Activated CD8-positive, alpha-beta T cell treated with anti-CD3 and anti-CD28 coated beads, Interleukin-2, amount 10 ng/mL, durations not matched to agents 7 days and 5 days (primary cell): ENCODE measurements around the gene DHRS11. TPM values are rescaled to one million over a fixed set of nuclear protein-coding genes. Genes with fewer than 3 reads are reported as not detected.
A peak's percentile ranks its signal among the peaks of the same experiment; 100 is the strongest.

Source experiments
- ATAC-seq: fragments of 150-1000 bp; cut with Tn5 transposase; one replicate; pipeline ENCODE4 v1.10.0; 2021; ENCODE audit warnings: moderate library complexity
- CTCF ChIA-PET: fragments of 350-600 bp; sonication (Branson Sonifier 250); formaldehyde crosslinking; loops from one replicate; lab custom pipeline; 2021; ENCODE audit warnings: antibody characterized with exemption; lab: Charles Lee
- POLR2A ChIA-PET: fragments of 350-600 bp; sonication (Branson Sonifier 250); formaldehyde crosslinking; loops from one replicate; lab custom pipeline; 2021; ENCODE audit warnings: antibody characterized with exemption; lab: Charles Lee
- DNase-seq: peaks from one replicate; pipeline ENCODE4 v3.0.0-alpha.2; 2020
- H3K27ac Mint-ChIP-seq: one replicate; pipeline ENCODE4 v1.8.0; 2021; ENCODE audit warnings: mild to moderate bottlenecking, mixed read lengths
- H3K27me3 Mint-ChIP-seq: one replicate; pipeline ENCODE4 v1.8.0; 2021; ENCODE audit warnings: low read depth, mixed read lengths
- H3K36me3 Mint-ChIP-seq: one replicate; pipeline ENCODE4 v1.8.0; 2021; ENCODE audit warnings: low read depth, mixed read lengths
- H3K4me1 Mint-ChIP-seq: one replicate; pipeline ENCODE4 v1.8.0; 2021; ENCODE audit warnings: low read depth, mixed read lengths
- H3K4me3 Mint-ChIP-seq: one replicate; pipeline ENCODE4 v1.8.0; 2021; ENCODE audit warnings: mild to moderate bottlenecking, mixed read lengths
- H3K9me3 Mint-ChIP-seq: one replicate; pipeline ENCODE4 v1.8.0; 2022; ENCODE audit warnings: mixed read lengths; ENCODE audit not compliant: insufficient read depth
- total RNA-seq, 2 experiments: library from RNA; stranded (reverse); gene quantifications; one replicate each; pipeline ENCODE4 v1.2.3, GENCODE V29; 2021

The DHRS11 gene
- total RNA-seq, 2 experiments from 2014 or later = 4.7 to 5.0 TPM

DNA sequence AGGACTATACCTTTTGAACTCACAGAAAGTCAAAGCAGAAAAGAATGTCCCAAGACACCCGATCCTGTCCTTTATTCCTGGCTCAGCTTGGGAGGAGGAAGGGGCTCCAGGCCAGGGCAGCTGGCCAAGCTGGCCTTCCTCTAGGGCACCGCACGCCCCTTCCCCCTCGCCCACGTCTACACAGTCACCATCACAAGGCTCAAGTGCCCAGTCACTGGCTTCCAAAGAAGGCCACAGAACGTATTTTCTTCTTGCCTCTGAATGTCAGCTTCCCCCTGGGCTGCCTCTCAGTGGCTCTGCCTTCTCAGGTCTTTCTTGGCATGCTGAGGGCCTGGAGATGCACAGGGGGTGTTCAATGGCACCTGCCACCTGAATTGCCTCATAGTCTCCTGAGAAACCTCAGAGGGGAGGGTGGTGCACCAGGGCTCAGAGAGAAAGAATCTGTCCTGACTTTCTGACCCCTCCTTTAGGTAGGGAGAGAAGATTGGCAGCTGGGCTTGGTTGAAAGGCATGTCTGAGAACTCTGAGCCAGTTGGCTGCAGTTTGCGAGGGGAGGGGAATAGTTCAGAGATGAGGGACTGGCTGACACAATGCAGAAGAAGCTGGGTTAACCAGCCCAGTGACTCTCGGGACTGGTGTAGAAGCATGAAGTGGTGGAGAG is 2.1 kb downstream of the DHRS11 start:
- DNase-seq (no peak), ATAC-seq (no peak)
- no peak overlapping the region for H3K4me3 Mint-ChIP-seq
- H3K27ac Mint-ChIP-seq = no peak overlapping the region
- H3K9me3 Mint-ChIP-seq = no peaks in the 10 kb centered on the region
- ChIA-PET CTCF (interaction anchor here (8.6 kb wide), 1 partner anchor 9 kb away, joined by 70 read pairs; the partner anchor contains the start of gene MRM1), POLR2A (interaction anchor here (0.6 to 3.6 kb wide), 3 partner anchors 8 to 48 kb away, joined by 3 to 22 read pairs (median 4); partner anchors contain the start of gene MRM1)
- H3K27me3 Mint-ChIP-seq = no peaks in the 10 kb centered on the region
- H3K4me1 Mint-ChIP-seq = peaks cover 44% of the 10 kb centered on the region
- H3K36me3 Mint-ChIP-seq = peaks cover 18% of the 10 kb centered on the region

DNA sequence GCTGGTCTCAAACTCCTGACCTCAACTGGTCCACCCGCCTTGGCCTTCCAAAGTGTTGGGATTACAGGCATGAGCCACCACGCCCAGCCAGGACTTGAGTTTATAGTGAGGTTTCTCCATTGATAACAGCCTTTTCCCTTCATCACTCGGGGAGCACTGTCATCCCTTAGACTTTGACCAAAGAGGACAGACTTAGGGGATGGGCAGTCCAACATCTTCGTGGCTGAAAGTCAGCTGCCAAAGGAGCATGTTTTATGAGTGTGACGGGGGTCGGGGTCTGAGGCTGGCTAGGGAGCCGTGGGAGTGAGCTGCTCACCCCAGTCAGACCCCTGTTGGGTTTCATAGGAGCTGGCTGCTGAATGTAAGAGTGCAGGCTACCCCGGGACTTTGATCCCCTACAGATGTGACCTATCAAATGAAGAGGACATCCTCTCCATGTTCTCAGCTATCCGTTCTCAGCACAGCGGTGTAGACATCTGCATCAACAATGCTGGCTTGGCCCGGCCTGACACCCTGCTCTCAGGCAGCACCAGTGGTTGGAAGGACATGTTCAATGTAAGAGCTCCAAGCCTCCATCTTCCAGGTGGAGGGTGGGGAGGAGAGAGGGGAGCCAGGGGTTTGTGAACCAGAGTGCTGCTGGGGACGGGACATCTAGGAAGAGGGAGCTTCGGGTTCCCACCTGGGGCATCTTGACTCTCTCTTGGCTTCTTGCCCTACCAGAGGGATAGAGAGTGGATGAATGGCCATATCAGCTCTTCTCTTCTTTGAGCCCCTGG is 3.1 kb downstream of the DHRS11 start:
- Mint-ChIP-seq H3K4me1 (peaks cover 36% of the 10 kb centered on the region), H3K9me3 (no peaks in the 10 kb centered on the region), H3K36me3 (peaks cover 10% of the 10 kb centered on the region), H3K4me3 (no peak overlapping the region), H3K27me3 (no peaks in the 10 kb centered on the region), H3K27ac (no peak overlapping the region)
- ATAC-seq (no peak), DNase-seq (no peak)
- CTCF ChIA-PET = interaction anchor here (0.6 to 8.6 kb wide), 2 partner anchors 7 to 649 kb away, joined by 3 to 70 read pairs; partner anchors contain the start of gene MRM1
- POLR2A ChIA-PET = no interaction called here

- no peak for DNase-seq
- H3K36me3 Mint-ChIP-seq = no peaks in the 10 kb centered on the region
- no peak overlapping the region for H3K4me3 Mint-ChIP-seq
- peaks cover 32% of the 10 kb centered on the region for H3K4me1 Mint-ChIP-seq
- ChIA-PET CTCF (no interaction called here), POLR2A (interaction anchor here (0.5 kb wide), 1 partner anchor 29 kb away, joined by 4 read pairs; no protein-coding TSS in a partner anchor)
- ATAC-seq = no peak
- H3K9me3 Mint-ChIP-seq = no peaks in the 10 kb centered on the region
- H3K27ac Mint-ChIP-seq = no peak overlapping the region
- H3K27me3 Mint-ChIP-seq = no peaks in the 10 kb centered on the region
These were observed 5.5 kb downstream of the DHRS11 start for GRCh38 chr17:36597226-36597625.

- Mint-ChIP-seq H3K4me3 (no peak overlapping the region), H3K27me3 (no peaks in the 10 kb centered on the region), H3K4me1 (peaks cover 28% of the 10 kb centered on the region), H3K27ac (no peak overlapping the region), H3K36me3 (no peaks in the 10 kb centered on the region), H3K9me3 (no peaks in the 10 kb centered on the region)
- POLR2A ChIA-PET = interaction anchor here (0.5 kb wide), 1 partner anchor 28 kb away, joined by 4 read pairs; no protein-coding TSS in a partner anchor
- CTCF ChIA-PET = interaction anchor here (1.4 to 1.7 kb wide), 2 partner anchors 450 to 642 kb away, joined by 3 to 4 read pairs; no protein-coding TSS in a partner anchor
- DNase-seq (no peak), ATAC-seq (no peak)
These were observed 6.4 kb downstream of the DHRS11 start for GRCh38 chr17:36597866-36598777.

GRCh38 chr17:36598951-36599401 is 7.3 kb downstream of the DHRS11 start:
- H3K27me3 Mint-ChIP-seq = no peaks in the 10 kb centered on the region
- ChIA-PET POLR2A (interaction anchor here (0.9 kb wide), 1 partner anchor 10 kb away, joined by 3 read pairs; no protein-coding TSS in a partner anchor), CTCF (interaction anchor here (1.1 to 1.7 kb wide), 3 partner anchors 449 to 774 kb away, joined by 3 to 4 read pairs (median 3); no protein-coding TSS in a partner anchor)
- no peak for ATAC-seq
- peaks cover 25% of the 10 kb centered on the region for H3K4me1 Mint-ChIP-seq
- H3K4me3 Mint-ChIP-seq = no peak overlapping the region
- H3K36me3 Mint-ChIP-seq = peaks cover under 1% of the 10 kb centered on the region
- no peaks in the 10 kb centered on the region for H3K9me3 Mint-ChIP-seq
- no peak overlapping the region for H3K27ac Mint-ChIP-seq
- no peak for DNase-seq

DNA sequence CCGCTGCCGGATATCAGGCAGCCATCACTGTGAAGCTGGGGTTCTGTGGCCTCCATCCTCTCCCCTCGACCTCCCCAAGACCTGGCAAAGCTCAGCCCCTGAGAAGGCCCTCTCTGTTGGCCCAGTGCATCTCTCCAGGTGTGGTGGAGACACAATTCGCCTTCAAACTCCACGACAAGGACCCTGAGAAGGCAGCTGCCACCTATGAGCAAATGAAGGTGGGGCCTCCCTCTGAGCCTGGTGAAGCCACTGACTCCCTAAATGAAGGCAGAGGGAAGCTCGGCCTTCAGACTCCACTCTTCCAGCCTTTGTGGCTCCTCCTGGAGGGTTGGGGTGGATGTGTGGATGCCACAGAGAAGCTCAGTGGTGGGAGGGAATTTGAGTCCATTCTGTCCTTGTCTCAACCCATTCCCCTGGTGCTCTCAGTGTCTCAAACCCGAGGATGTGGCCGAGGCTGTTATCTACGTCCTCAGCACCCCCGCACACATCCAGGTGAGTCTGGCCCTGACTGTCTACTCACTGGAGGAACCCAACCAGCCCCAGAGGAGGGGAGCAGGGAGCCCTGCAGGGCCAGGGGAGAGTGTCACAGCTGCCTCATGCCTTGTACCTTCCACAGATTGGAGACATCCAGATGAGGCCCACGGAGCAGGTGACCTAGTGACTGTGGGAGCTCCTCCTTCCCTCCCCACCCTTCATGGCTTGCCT is 8.0 kb downstream of the DHRS11 start:
- no peak for ATAC-seq
- POLR2A ChIA-PET = interaction anchor here (0.9 kb wide), 1 partner anchor 11 kb away, joined by 3 read pairs; no protein-coding TSS in a partner anchor
- no peak overlapping the region for H3K4me3 Mint-ChIP-seq

GRCh38 chr17:36600465-36600864 is 8.8 kb downstream of the DHRS11 start:
- Mint-ChIP-seq H3K9me3 (no peaks in the 10 kb centered on the region), H3K4me1 (peaks cover 37% of the 10 kb centered on the region), H3K27me3 (no peaks in the 10 kb centered on the region), H3K4me3 (peak overlapping the region; percentile 88), H3K27ac (peak overlapping the region; percentile 88), H3K36me3 (peaks cover 10% of the 10 kb centered on the region)
- CTCF ChIA-PET = interaction anchor here (0.7 to 4.7 kb wide), 8 partner anchors 10 to 773 kb away, joined by 3 to 70 read pairs (median 22); partner anchors contain the start of gene DHRS11
- DNase-seq (no peak), ATAC-seq (no peak)
- POLR2A ChIA-PET = interaction anchor here (1.7 to 2.0 kb wide), 5 partner anchors 8 to 123 kb away, joined by 5 to 22 read pairs (median 7); partner anchors contain the start of genes DHRS11 and GGNBP2

More for the DNA sequence above, 8.0 kb downstream of the DHRS11 start:
- H3K4me1 Mint-ChIP-seq = peaks cover 30% of the 10 kb centered on the region
- H3K27me3 Mint-ChIP-seq = no peaks in the 10 kb centered on the region
- CTCF ChIA-PET = interaction anchor here (1.1 to 4.7 kb wide), 4 partner anchors 9 to 774 kb away, joined by 3 to 70 read pairs (median 4); partner anchors contain the start of gene DHRS11
- H3K36me3 Mint-ChIP-seq = peaks cover 6% of the 10 kb centered on the region
- H3K27ac Mint-ChIP-seq = no peak overlapping the region
- no peaks in the 10 kb centered on the region for H3K9me3 Mint-ChIP-seq
- no peak for DNase-seq

GRCh38 chr17:36600936-36601302 is 9.2 kb downstream of the DHRS11 start:
- ChIA-PET POLR2A (interaction anchor here (1.7 to 2.0 kb wide), 5 partner anchors 8 to 122 kb away, joined by 5 to 22 read pairs (median 7); partner anchors contain the start of genes DHRS11 and GGNBP2), CTCF (interaction anchor here (0.6 to 4.7 kb wide), 12 partner anchors 10 to 773 kb away, joined by 3 to 70 read pairs (median 14); partner anchors contain the start of gene DHRS11)
- ATAC-seq = peak; percentile 22
- H3K36me3 Mint-ChIP-seq = peaks cover 13% of the 10 kb centered on the region
- peak overlapping the region; percentile 88 for H3K27ac Mint-ChIP-seq
- DNase-seq = no peak
- H3K4me3 Mint-ChIP-seq = peak overlapping the region; percentile 88
- H3K4me1 Mint-ChIP-seq = peaks cover 41% of the 10 kb centered on the region
- H3K9me3 Mint-ChIP-seq = no peaks in the 10 kb centered on the region
- no peaks in the 10 kb centered on the region for H3K27me3 Mint-ChIP-seq

GRCh38 chr17:36601303-36602029 is 9.8 kb downstream of the DHRS11 start, which contains the start of gene MRM1:
Gene MRM1, plus strand, starts transcription at chr17:36601583. Its CDS starts 228 bp downstream, at chr17:36601811.
- POLR2A ChIA-PET = interaction anchor here (0.6 to 2.0 kb wide), 11 partner anchors 9 to 1009 kb away, joined by 3 to 22 read pairs (median 5); partner anchors contain the start of genes DHRS11 and GGNBP2
- Mint-ChIP-seq H3K27me3 (no peaks in the 10 kb centered on the region), H3K4me3 (peak within 1 kb of the TSS; percentile 88)

More at GRCh38 chr17:36601303-36602029, 9.8 kb downstream of the DHRS11 start, which contains the start of gene MRM1:
- CTCF ChIA-PET = interaction anchor here (0.6 to 4.7 kb wide), 24 partner anchors 9 to 772 kb away, joined by 3 to 70 read pairs (median 5); partner anchors contain the start of gene DHRS11
- DNase-seq = peak; percentile 93
- Mint-ChIP-seq H3K27ac (peak within 1 kb of the TSS; percentile 88), H3K4me1 (peaks cover 44% of the 10 kb centered on the region), H3K36me3 (peaks cover 13% of the 10 kb centered on the region), H3K9me3 (no peaks in the 10 kb centered on the region)
- ATAC-seq = peak; percentile 90
